Esophagus squamous epithelium (tissue), 4 donors: Measurements from ENCODE around the gene DUOXA2.
"Not testable (repeated sequence)": the region's sequence is repeated elsewhere in the genome, so short reads cannot be mapped to it uniquely, and the experiment has no call there.

Source experiments
- POLR2A ChIP-seq, 4 donors: fragments of 450-650 bp; IDR thresholded peaks; one replicate each; pipeline ENCODE4 v1.6.1; 2017; ENCODE audit warnings: antibody characterized with exemption in 4 of 4, mild to moderate bottlenecking in 4 of 4, moderate library complexity in 3 of 4
- TF ChIP-seq, protein P1 (sequence below), 6 experiments: fragments of 450-650 bp in 4 of 6; fragments of 200-600 bp in 2 of 6; sonication (generic) in 2 of 6; IDR thresholded peaks; one replicate each; pipeline ENCODE4 v1.5.1; 2016 to 2019; ENCODE audit warnings: antibody characterized with exemption in 6 of 6, mild to moderate bottlenecking in 4 of 6, moderate library complexity in 4 of 6

DNA sequence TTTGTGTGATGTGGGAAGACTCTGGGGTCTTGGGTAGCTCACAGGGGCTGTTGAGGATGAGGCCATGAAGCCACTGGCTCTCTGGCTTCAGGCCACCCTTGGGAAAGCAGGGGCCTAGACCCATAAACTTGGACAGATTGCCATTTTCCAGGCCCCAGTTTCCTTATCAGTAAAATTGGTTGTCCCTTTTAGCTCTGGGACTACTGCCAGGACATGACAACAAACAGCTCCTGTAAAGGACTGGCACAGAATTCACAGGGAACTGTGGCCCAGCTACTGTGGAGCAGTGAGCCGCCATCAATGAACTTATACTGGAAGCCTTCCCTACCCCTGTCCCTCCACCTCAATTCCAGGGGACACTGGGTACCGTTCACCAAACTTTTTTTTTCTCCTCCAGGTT lies 36.7 kb upstream of the DUOXA2 start:
- not testable (repeated sequence) for TF ChIP-seq POLR2A (IDR thresholded peaks at IDR 0.05)
- TF ChIP-seq, protein P1, sequence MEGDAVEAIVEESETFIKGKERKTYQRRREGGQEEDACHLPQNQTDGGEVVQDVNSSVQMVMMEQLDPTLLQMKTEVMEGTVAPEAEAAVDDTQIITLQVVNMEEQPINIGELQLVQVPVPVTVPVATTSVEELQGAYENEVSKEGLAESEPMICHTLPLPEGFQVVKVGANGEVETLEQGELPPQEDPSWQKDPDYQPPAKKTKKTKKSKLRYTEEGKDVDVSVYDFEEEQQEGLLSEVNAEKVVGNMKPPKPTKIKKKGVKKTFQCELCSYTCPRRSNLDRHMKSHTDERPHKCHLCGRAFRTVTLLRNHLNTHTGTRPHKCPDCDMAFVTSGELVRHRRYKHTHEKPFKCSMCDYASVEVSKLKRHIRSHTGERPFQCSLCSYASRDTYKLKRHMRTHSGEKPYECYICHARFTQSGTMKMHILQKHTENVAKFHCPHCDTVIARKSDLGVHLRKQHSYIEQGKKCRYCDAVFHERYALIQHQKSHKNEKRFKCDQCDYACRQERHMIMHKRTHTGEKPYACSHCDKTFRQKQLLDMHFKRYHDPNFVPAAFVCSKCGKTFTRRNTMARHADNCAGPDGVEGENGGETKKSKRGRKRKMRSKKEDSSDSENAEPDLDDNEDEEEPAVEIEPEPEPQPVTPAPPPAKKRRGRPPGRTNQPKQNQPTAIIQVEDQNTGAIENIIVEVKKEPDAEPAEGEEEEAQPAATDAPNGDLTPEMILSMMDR (IDR thresholded peaks at IDR 0.05): not testable (repeated sequence)
